IMR-90 (cell line): ENCODE results near the gene LRP1B. TPM values are rescaled to one million over a fixed set of nuclear protein-coding genes. Genes with fewer than 3 reads are reported as not detected.

Experiments
- ATAC-seq: fragments of 200-7000 bp; cut with Tn5 transposase; 2 replicates; pipeline ENCODE4 v1.9.1; 2020; ENCODE audit warnings: low read depth, mild to moderate bottlenecking, moderate library complexity
- BruUV-seq: library from RNA; stranded (reverse); fragments of 400-500 nt; replicated peaks from 2 replicates; lab custom pipeline; 2021; lab: Mats Ljungman, UMichigan
- CTCF ChIA-PET: fragments of 300-600 bp; formaldehyde crosslinking; extraction: SDS; loops from one replicate; lab custom pipeline; 2021; ENCODE audit warnings: antibody characterized with exemption; lab: Yijun Ruan, JAX
- POLR2A ChIA-PET: fragments of 300-600 bp; sonication (Branson Sonifier 250); formaldehyde crosslinking; loops from one replicate; lab custom pipeline; 2022; ENCODE audit warnings: antibody characterized with exemption; ENCODE audit not compliant: unreplicated experiment; lab: Charles Lee
- DNase-seq: peaks from one replicate; pipeline ENCODE4 v3.0.0; 2013
- H2AFZ ChIP-seq: replicated peaks from 2 replicates; pipeline ENCODE3; 2013; ENCODE audit warnings: low read length, mild to moderate bottlenecking; ENCODE audit not compliant: poor library complexity
- H2AK5ac ChIP-seq: 2 replicates; pipeline ENCODE4 v1.6.1; 2013; ENCODE audit warnings: low read depth, low read length, inconsistent platforms
- H2AK9ac ChIP-seq: replicated peaks from 2 replicates; pipeline ENCODE3; 2013; ENCODE audit warnings: mild to moderate bottlenecking, low read depth, low read length, moderate library complexity; ENCODE audit not compliant: poor library complexity
- H2BK120ac ChIP-seq: 2 replicates; pipeline ENCODE4 v1.6.1; 2013; ENCODE audit warnings: low read depth, low read length, inconsistent platforms
- H2BK15ac ChIP-seq: 3 replicates; pipeline ENCODE4 v1.6.1; 2013; ENCODE audit warnings: low read depth, low read length, inconsistent platforms
- H2BK20ac ChIP-seq: 2 replicates; pipeline ENCODE4 v1.6.1; 2013; ENCODE audit warnings: low read depth, mild to moderate bottlenecking, inconsistent platforms, low read length, moderate library complexity
- H2BK5ac ChIP-seq: 2 replicates; pipeline ENCODE4 v1.6.1; 2013; ENCODE audit warnings: mild to moderate bottlenecking, low read depth, low read length, inconsistent platforms; ENCODE audit not compliant: poor library complexity, severe bottlenecking
- H3K14ac ChIP-seq: replicated peaks from 2 replicates; pipeline ENCODE4 v1.6.1; 2013; ENCODE audit warnings: low read depth, low read length, inconsistent platforms
- H3K18ac ChIP-seq: 2 replicates; pipeline ENCODE4 v1.6.1; 2013; ENCODE audit warnings: low read depth, low read length, control low read depth
- H3K23ac ChIP-seq: 2 replicates; pipeline ENCODE4 v1.6.1; 2013; ENCODE audit warnings: low read depth, low read length, inconsistent platforms
- H3K27ac ChIP-seq: 2 replicates; pipeline ENCODE4 v1.5.1; 2013; ENCODE audit warnings: mild to moderate bottlenecking, control low read depth, low read length; ENCODE audit not compliant: insufficient read depth
- H3K27me3 ChIP-seq: 2 replicates; pipeline ENCODE4 v1.6.1; 2013; ENCODE audit warnings: low read length; ENCODE audit not compliant: control insufficient read depth, insufficient read depth
- H3K36me3 ChIP-seq: 2 replicates; pipeline ENCODE4 v1.6.1; 2013; ENCODE audit warnings: low read length, mixed read lengths; ENCODE audit not compliant: control insufficient read depth, insufficient read depth
- H3K4ac ChIP-seq: 2 replicates; pipeline ENCODE4 v1.6.1; 2013; ENCODE audit warnings: low read depth, low read length, inconsistent platforms
- H3K4me1 ChIP-seq: 2 replicates; pipeline ENCODE4 v1.6.1; 2013; ENCODE audit warnings: low read length, mixed read lengths; ENCODE audit not compliant: control insufficient read depth, insufficient read depth
- H3K4me2 ChIP-seq: 2 replicates; pipeline ENCODE4 v1.6.1; 2013; ENCODE audit warnings: low read depth, mild to moderate bottlenecking, control low read depth, low read length, moderate library complexity
- H3K4me3 ChIP-seq: 2 replicates; pipeline ENCODE4 v1.5.1; 2013; ENCODE audit warnings: low read depth, mild to moderate bottlenecking, control low read depth, low read length, moderate library complexity; ENCODE audit not compliant: insufficient read depth
- H3K56ac ChIP-seq: 2 replicates; pipeline ENCODE4 v1.6.1; 2013; ENCODE audit warnings: low read length, inconsistent platforms; ENCODE audit not compliant: insufficient read depth; ENCODE audit errors: extremely low read depth
- H3K79me1 ChIP-seq, 2 experiments: 2 replicates each; pipeline ENCODE4 v1.6.1; 2013; ENCODE audit warnings: low read length in 2 of 2, inconsistent platforms in 1 of 2, low read depth in 1 of 2
- H3K9ac ChIP-seq: 2 replicates; pipeline ENCODE4 v1.6.1; 2013; ENCODE audit warnings: low read depth, low read length, control low read depth
- H3K9me1 ChIP-seq: 2 replicates; pipeline ENCODE4 v1.6.1; 2013; ENCODE audit warnings: low read length, inconsistent platforms; ENCODE audit not compliant: insufficient read depth
- H3K9me3 ChIP-seq: 2 replicates; pipeline ENCODE4 v1.6.1; 2013; ENCODE audit warnings: low read length; ENCODE audit not compliant: control insufficient read depth, insufficient read depth
- H4K20me1 ChIP-seq: 2 replicates; pipeline ENCODE4 v1.6.1; 2013; ENCODE audit warnings: low read length, inconsistent platforms; ENCODE audit not compliant: insufficient read depth
- H4K5ac ChIP-seq: 2 replicates; pipeline ENCODE4 v1.6.1; 2013; ENCODE audit warnings: mild to moderate bottlenecking, low read depth, low read length, control low read depth
- H4K8ac ChIP-seq, 2 experiments: 2 replicates each; pipeline ENCODE4 v1.6.1; 2013; ENCODE audit warnings: low read depth in 2 of 2, low read length in 2 of 2, control low read depth in 1 of 2, inconsistent platforms in 1 of 2
- H4K91ac ChIP-seq: 2 replicates; pipeline ENCODE4 v1.6.1; 2013; ENCODE audit warnings: low read depth, low read length, inconsistent platforms; ENCODE audit not compliant: insufficient read depth
- BHLHE40 ChIP-seq: fragments of 150-350 bp; IDR thresholded peaks from 2 replicates; pipeline ENCODE4 v1.6.1; 2016; ENCODE audit warnings: mild to moderate bottlenecking, low read depth, low read length
- MAZ ChIP-seq: IDR thresholded peaks from 2 replicates; pipeline ENCODE4 v1.6.1; 2012; ENCODE audit warnings: low read depth, mild to moderate bottlenecking, low read length, improper control_type of control experiment, moderate library complexity, borderline replicate concordance
- NFE2L2 ChIP-seq: fragments of 150-350 bp; IDR thresholded peaks from 2 replicates; pipeline ENCODE4 v1.6.1; 2016; ENCODE audit warnings: low read depth, mild to moderate bottlenecking, low read length
- dilution Hi-C: fragments of 300-500 bp; cut with HindIII; formaldehyde crosslinking; loops from one replicate; pipeline ENCODE4 v1.14.3; 2018; ENCODE audit warnings: low sequenced_read_pairs; ENCODE audit not compliant: unreplicated experiment
- in situ Hi-C: fragments of 300-500 bp; cut with MboI; formaldehyde crosslinking; loops from 3 replicates; pipeline ENCODE4 v1.14.3; 2019; ENCODE audit warnings: low sequenced_read_pairs, inconsistent platforms, mixed read lengths
- intact Hi-C: fragments of 100-400 bp; cut with micrococcal nuclease; formaldehyde crosslinking; loops from 2 replicates; pipeline ENCODE4 v1.10.0; 2022
- polyA plus RNA-seq, 3 experiments: library from polyadenylated mRNA; depleted of rRNA; stranded (reverse); fragments of >200 nt; gene quantifications; 2 replicates each; pipeline ENCODE4 v1.2.3, GENCODE V29; 2012; ENCODE audit warnings: low replicate concordance in 1 of 3
- total RNA-seq: library from RNA; depleted of rRNA; stranded (reverse); fragments of >200 nt; gene quantifications from 2 replicates; pipeline ENCODE4 v1.2.3, GENCODE V29; 2012
- TF ChIP-seq, protein P1 (sequence below): conservative IDR thresholded peaks from 2 replicates; pipeline ENCODE4 v1.5.1; 2012; ENCODE audit warnings: mild to moderate bottlenecking, low read depth, low read length, improper control_type of control experiment
- TF ChIP-seq, protein P2 (sequence below): fragments of 150-350 bp; IDR thresholded peaks from 2 replicates; pipeline ENCODE4 v1.6.1; 2017; ENCODE audit warnings: mild to moderate bottlenecking, antibody characterized with exemption, low read length, low read depth

Gene LRP1B
- total and polyA plus RNA-seq, 2 of the 4 experiments (the other 2 are of a cell fraction), result under 0.01 to 0.02 TPM

DNA sequence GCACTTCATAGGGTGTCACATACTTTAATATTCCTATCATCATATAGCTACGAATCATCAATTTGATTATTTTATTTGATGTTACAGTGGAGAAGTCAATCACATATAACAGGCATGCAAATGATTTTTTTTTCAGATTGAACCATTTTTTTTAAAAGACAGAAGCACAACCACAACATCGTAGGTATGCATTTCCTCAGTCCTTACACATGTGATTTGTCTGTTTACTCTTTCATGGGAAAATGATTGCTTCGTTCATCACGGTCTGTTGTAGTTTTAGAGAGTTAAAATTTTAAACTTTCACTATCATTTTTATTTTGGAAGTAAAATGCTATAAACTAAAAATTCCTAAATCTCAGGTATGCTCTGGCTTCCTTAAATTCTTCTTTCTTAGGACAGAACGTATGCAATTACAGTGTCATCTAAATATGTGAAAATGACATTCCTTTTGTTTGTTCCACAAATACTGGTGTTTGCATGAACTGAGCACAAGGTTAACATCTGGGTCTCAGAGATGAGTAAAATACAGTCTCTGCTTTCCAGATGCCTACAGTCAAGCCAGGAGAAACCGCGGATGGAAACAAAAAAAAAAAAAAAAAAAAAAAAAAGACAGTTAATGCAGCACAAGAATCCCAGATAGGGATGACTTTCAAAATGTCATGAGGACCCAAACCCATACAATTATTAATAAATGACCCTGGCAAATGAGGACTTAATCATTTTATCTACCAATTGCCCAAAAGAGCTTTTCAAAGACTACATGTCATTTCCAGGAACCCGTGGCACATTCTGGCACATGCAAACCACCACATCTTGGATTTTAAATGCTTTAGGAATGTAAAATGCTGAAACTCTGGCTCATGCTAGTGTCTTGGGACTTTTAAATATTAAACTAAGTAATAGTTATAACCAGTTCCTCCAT lies 201.2 kb downstream of the LRP1B start (continued):
- no peak for TF ChIP-seq NFE2L2

DNA sequence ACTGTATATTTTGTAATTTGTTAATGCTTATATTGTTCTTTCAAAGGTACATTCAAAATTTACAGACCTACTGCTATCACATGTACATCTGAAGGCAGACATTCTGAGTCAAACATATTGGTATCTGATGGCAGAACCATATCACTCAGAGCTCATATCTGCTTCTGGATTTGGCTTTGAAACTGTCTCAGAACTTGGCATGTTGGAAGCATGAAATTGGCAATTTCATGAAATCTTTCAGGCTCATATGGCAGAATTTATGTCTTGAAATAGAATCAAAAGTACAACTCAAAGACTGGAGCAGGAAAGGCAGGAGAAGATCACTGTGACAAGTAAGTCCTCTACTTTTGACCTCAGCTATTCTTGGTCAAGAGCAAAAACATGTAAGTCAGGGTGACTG lies 202.3 kb downstream of the LRP1B start:
- H2AK5ac ChIP-seq, result no peak overlapping the region
- no peaks in the 10 kb centered on the region for H4K20me1 ChIP-seq
- no peak overlapping the region for H4K5ac ChIP-seq
- dilution Hi-C loops, result no loop called here
- no peak overlapping the region for H3K4me2 ChIP-seq
- H2BK15ac ChIP-seq, result no peak overlapping the region
- no peak overlapping the region for H2AFZ ChIP-seq
- BruUV-seq, result no TSS peak
- H3K14ac ChIP-seq, result no peak overlapping the region
- H3K79me1 ChIP-seq, result no peaks in the 10 kb centered on the region
- H3K4me1 ChIP-seq, result no peaks in the 10 kb centered on the region
- H3K18ac ChIP-seq, result no peak overlapping the region
- H3K27me3 ChIP-seq, result no peaks in the 10 kb centered on the region
- no peak overlapping the region for H4K91ac ChIP-seq
- H2BK120ac ChIP-seq, result no peak overlapping the region
- CTCF ChIA-PET, result no interaction called here
- H3K9me3 ChIP-seq, result no peaks in the 10 kb centered on the region
- H4K8ac ChIP-seq, result no peak overlapping the region
- DNase-seq, result no peak
- TF ChIP-seq MAZ (no peak), BHLHE40 (no peak)
- TF ChIP-seq, protein P1, sequence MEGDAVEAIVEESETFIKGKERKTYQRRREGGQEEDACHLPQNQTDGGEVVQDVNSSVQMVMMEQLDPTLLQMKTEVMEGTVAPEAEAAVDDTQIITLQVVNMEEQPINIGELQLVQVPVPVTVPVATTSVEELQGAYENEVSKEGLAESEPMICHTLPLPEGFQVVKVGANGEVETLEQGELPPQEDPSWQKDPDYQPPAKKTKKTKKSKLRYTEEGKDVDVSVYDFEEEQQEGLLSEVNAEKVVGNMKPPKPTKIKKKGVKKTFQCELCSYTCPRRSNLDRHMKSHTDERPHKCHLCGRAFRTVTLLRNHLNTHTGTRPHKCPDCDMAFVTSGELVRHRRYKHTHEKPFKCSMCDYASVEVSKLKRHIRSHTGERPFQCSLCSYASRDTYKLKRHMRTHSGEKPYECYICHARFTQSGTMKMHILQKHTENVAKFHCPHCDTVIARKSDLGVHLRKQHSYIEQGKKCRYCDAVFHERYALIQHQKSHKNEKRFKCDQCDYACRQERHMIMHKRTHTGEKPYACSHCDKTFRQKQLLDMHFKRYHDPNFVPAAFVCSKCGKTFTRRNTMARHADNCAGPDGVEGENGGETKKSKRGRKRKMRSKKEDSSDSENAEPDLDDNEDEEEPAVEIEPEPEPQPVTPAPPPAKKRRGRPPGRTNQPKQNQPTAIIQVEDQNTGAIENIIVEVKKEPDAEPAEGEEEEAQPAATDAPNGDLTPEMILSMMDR, result no peak
- TF ChIP-seq, protein P2, sequence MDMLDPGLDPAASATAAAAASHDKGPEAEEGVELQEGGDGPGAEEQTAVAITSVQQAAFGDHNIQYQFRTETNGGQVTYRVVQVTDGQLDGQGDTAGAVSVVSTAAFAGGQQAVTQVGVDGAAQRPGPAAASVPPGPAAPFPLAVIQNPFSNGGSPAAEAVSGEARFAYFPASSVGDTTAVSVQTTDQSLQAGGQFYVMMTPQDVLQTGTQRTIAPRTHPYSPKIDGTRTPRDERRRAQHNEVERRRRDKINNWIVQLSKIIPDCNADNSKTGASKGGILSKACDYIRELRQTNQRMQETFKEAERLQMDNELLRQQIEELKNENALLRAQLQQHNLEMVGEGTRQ, result no peak
- no peak overlapping the region for H2BK5ac ChIP-seq
- no peaks in the 10 kb centered on the region for H3K9me1 ChIP-seq
- POLR2A ChIA-PET, result no interaction called here
- no peak overlapping the region for H3K27ac ChIP-seq
- ATAC-seq, result no peak
- no peak overlapping the region for H3K23ac ChIP-seq
- H2BK20ac ChIP-seq, result no peak overlapping the region
- intact Hi-C loops, result no loop called here
- no peak overlapping the region for H2AK9ac ChIP-seq
- no peak overlapping the region for H3K56ac ChIP-seq
- in situ Hi-C loops, result no loop called here
- H3K9ac ChIP-seq, result no peak overlapping the region
- H3K4me3 ChIP-seq, result no peak overlapping the region
- no peaks in the 10 kb centered on the region for H3K36me3 ChIP-seq
- no peak overlapping the region for H3K4ac ChIP-seq
